DND-41 (cell line): ENCODE data around the gene TMPRSS4.

Experiments
- CTCF ChIP-seq: IDR thresholded peaks from 2 replicates; pipeline ENCODE4 v1.5.1; 2012; ENCODE audit warnings: borderline replicate concordance, low read length, moderate library complexity, mild to moderate bottlenecking; ENCODE audit not compliant: poor library complexity, severe bottlenecking; ENCODE audit errors: extremely low read depth
- EZH2 ChIP-seq: IDR thresholded peaks from 3 replicates; pipeline ENCODE4 v1.6.1; 2012; ENCODE audit warnings: borderline replicate concordance, low read depth, mild to moderate bottlenecking, moderate library complexity, low read length, inconsistent platforms; ENCODE audit not compliant: severe bottlenecking

- TF ChIP-seq CTCF (no peak), EZH2 (no peak)
Observed at GRCh38 chr11:118091690-118092089, 14.8 kb downstream of the TMPRSS4 start.
